ENCODE results near the gene ABCA9.
"Not testable (repeated sequence)": the region's sequence is repeated elsewhere in the genome, so short reads cannot be mapped to it uniquely, and the experiment has no call there.

Gene ABCA9

DNA sequence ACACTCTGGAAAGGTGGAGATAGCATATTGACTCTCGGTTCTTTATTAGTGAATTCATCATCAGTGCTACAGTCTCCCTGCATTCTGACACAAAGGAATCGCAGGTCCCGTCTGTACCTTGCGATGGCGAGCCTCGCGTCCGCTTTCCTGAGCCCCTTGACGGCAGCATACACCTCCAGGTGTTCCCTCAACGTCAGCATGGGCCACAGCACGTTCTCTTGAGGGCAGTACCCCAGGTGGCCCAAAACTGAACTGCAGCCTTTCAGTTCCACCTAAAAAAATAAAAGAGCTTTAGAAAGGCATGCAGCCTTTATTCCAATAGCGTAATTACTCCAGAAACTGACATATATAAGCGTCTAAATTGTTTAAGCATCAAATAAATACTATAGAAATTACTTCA lies 24.2 kb upstream of the ABCA9 start:
- Histone ChIP-seq H3K4me3 (ENCODE audit: extremely low read depth, insufficient read depth, low read length, poor library complexity, severe bottlenecking) (no peak overlapping the region), H3K27ac (ENCODE audit: low read depth, low read length, severe bottlenecking) (no peak overlapping the region), H3K9me3 (ENCODE audit: control insufficient read depth, low read length) (no peaks in the 10 kb centered on the region), H3K4me1 (ENCODE audit: control insufficient read depth, insufficient read depth, low read length, poor library complexity, severe bottlenecking) (no peaks in the 10 kb centered on the region), H3K36me3 (ENCODE audit: control insufficient read depth, insufficient read depth, low read length) (no peaks in the 10 kb centered on the region)
- 53 to 70% methylated on average over 10 of the region's 13 CpGs for WGBS, 2 experiments (ENCODE audit: insufficient coverage in 2 of 2)

DNA sequence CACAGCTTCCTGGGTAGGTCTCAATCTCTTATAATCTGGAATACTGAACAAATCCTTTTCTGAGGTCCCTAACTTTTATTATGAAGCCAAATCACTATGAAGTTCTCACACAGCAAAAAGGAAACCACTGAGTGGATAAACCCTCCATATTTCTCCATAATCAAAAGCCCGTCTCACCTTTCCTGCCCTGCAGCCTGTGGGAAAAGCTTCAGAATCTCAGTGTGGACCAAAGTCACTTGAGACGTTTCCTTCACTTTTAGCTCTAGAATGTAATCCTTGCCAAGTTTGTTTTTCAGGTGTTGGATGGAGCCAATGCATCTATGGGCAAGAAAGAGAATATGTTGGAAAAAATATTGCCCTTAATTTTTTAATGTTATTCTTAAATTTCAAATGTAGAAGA lies 22.0 kb upstream of the ABCA9 start:
- Histone ChIP-seq H3K27ac (ENCODE audit: low read depth, low read length, severe bottlenecking) (no peak overlapping the region), H3K4me1 (ENCODE audit: control insufficient read depth, insufficient read depth, low read length, poor library complexity, severe bottlenecking) (no peaks in the 10 kb centered on the region), H3K9me3 (ENCODE audit: control insufficient read depth, low read length) (no peaks in the 10 kb centered on the region), H3K4me3 (ENCODE audit: extremely low read depth, insufficient read depth, low read length, poor library complexity, severe bottlenecking) (no peak overlapping the region), H3K36me3 (ENCODE audit: control insufficient read depth, insufficient read depth, low read length) (no peaks in the 10 kb centered on the region)
- 71 to 86% methylated on average over 1 of the region's 2 CpGs for WGBS, 2 experiments (ENCODE audit: insufficient coverage in 2 of 2)

DNA sequence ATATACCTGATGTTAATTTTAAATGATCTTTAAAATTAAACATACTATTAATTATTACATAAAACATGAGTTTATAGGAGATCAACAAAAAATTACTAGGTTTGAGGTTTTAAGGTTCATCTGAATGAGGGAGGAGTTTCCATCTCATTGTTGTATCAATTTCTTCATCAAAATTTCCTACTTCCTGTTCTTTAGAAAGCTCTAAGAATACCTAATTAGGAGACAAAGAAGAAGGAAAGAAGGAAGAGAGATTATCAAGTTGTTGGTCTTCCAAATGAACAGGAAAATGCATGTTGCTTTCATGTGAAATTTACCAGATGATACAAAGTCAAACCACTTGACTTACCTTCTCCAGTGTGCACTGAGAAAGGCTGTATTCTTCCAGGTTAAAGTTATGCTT lies 18.1 kb upstream of the ABCA9 start:
- no peak overlapping the region for H3K4me3 ChIP-seq (ENCODE audit: extremely low read depth, insufficient read depth, low read length, poor library complexity, severe bottlenecking)
- no peaks in the 10 kb centered on the region for H3K4me1 ChIP-seq (ENCODE audit: control insufficient read depth, insufficient read depth, low read length, poor library complexity, severe bottlenecking)
- no peaks in the 10 kb centered on the region for H3K9me3 ChIP-seq (ENCODE audit: control insufficient read depth, low read length)
- H3K36me3 ChIP-seq (ENCODE audit: control insufficient read depth, insufficient read depth, low read length), result no peaks in the 10 kb centered on the region
- no peak overlapping the region for H3K27ac ChIP-seq (ENCODE audit: low read depth, low read length, severe bottlenecking)

DNA sequence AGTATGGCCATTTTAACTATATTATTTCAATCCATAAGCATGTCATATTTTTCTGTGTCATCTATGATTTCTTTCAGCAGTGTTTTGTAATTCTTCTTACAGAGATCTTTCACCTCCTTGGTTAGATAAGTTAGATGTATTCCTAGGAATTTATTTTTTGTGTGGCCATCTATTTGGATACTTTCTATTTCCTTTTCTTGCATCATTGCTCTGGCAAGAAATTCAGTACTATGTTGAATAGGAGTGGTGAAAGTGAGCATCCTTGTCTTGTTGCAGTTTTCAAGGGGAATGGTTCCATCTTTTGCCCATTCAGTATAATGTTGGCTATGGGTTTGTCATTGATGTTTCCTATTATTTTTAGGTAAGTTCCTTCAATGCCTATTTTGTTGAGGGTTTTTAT lies 15.1 kb upstream of the ABCA9 start:
- no peak overlapping the region for H3K27ac ChIP-seq (ENCODE audit: low read depth, low read length, severe bottlenecking)
- no peaks in the 10 kb centered on the region for H3K4me1 ChIP-seq (ENCODE audit: control insufficient read depth, insufficient read depth, low read length, poor library complexity, severe bottlenecking)
- H3K9me3 ChIP-seq (ENCODE audit: control insufficient read depth, low read length), result no peaks in the 10 kb centered on the region
- H3K36me3 ChIP-seq (ENCODE audit: control insufficient read depth, insufficient read depth, low read length), result no peaks in the 10 kb centered on the region
- H3K4me3 ChIP-seq (ENCODE audit: extremely low read depth, insufficient read depth, low read length, poor library complexity, severe bottlenecking), result no peak overlapping the region

DNA sequence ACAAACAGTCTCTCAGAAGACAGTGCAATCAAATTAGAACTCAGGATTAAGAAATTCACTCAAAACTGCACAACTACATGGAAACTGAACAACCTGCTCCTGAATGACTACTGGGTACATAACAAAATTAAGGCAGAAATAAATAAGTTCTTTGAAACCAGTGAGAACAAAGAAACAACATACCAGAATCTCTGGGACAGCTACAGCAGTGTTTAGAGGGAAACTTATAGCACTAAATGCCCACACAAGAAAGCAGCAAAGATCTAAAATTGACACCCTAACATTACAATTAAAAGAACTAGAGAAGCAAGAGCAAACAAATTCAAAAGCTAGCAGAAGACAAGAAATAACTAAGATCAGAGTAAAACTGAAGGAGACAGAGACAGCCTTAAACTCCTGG lies 12.7 kb upstream of the ABCA9 start:
- not testable (repeated sequence) for H3K36me3 ChIP-seq (ENCODE audit: control insufficient read depth, insufficient read depth, low read length); H3K9me3 ChIP-seq (ENCODE audit: control insufficient read depth, low read length); H3K4me1 ChIP-seq (ENCODE audit: control insufficient read depth, insufficient read depth, low read length, poor library complexity, severe bottlenecking); H3K27ac ChIP-seq (ENCODE audit: low read depth, low read length, severe bottlenecking); H3K4me3 ChIP-seq (ENCODE audit: extremely low read depth, insufficient read depth, low read length, poor library complexity, severe bottlenecking)

DNA sequence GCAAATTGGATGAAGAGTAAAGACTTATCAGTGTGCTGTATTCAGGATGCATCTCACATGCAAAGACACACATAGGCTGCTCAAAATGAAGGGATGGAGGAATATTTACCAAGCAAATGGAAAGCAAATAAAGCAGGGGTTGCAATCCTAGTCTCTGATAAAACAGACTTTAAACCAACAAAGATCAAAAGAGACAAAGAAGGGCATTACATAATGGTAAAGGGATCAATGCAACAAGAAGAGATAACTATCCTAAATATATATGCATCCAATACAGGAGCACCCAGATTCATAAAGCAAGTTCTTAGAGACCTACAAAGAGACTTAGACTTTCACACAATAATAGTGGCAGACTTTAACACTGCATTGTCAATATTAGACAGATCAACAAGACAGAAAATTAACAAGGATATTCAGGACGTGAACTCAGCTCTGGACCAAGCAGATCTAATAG lies 12.1 kb upstream of the ABCA9 start:
- H3K36me3 ChIP-seq (ENCODE audit: control insufficient read depth, insufficient read depth, low read length); H3K9me3 ChIP-seq (ENCODE audit: control insufficient read depth, low read length); H3K27ac ChIP-seq (ENCODE audit: low read depth, low read length, severe bottlenecking); H3K4me1 ChIP-seq (ENCODE audit: control insufficient read depth, insufficient read depth, low read length, poor library complexity, severe bottlenecking); H3K4me3 ChIP-seq (ENCODE audit: extremely low read depth, insufficient read depth, low read length, poor library complexity, severe bottlenecking): not testable (repeated sequence)
- 86 to 100% methylated on average over 1 of the region's 1 CpG for WGBS, 2 experiments (ENCODE audit: insufficient coverage in 2 of 2)

DNA sequence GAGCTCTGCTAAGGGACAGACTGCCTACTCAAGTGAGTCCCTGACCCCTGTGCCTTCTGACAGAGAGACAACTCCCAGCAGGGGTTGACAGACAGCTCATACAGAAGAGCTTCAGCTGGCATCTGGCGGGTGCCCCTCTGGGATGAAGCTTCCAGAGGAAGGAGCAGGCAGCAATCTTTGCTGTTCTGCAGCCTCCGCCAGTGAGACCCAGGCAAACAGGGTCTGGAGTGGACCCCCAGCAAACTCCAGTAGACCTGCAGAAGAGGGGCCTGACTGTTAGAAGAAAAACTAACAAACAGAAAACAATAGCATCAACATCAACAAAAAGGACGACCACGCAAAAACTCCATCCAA lies 10.5 kb upstream of the ABCA9 start:
- not testable (repeated sequence) for H3K9me3 ChIP-seq (ENCODE audit: control insufficient read depth, low read length); H3K36me3 ChIP-seq (ENCODE audit: control insufficient read depth, insufficient read depth, low read length); H3K27ac ChIP-seq (ENCODE audit: low read depth, low read length, severe bottlenecking); H3K4me3 ChIP-seq (ENCODE audit: extremely low read depth, insufficient read depth, low read length, poor library complexity, severe bottlenecking); H3K4me1 ChIP-seq (ENCODE audit: control insufficient read depth, insufficient read depth, low read length, poor library complexity, severe bottlenecking)
- 67 to 100% methylated on average over 1 of the region's 4 CpGs for WGBS, 2 experiments (ENCODE audit: insufficient coverage in 2 of 2)

DNA sequence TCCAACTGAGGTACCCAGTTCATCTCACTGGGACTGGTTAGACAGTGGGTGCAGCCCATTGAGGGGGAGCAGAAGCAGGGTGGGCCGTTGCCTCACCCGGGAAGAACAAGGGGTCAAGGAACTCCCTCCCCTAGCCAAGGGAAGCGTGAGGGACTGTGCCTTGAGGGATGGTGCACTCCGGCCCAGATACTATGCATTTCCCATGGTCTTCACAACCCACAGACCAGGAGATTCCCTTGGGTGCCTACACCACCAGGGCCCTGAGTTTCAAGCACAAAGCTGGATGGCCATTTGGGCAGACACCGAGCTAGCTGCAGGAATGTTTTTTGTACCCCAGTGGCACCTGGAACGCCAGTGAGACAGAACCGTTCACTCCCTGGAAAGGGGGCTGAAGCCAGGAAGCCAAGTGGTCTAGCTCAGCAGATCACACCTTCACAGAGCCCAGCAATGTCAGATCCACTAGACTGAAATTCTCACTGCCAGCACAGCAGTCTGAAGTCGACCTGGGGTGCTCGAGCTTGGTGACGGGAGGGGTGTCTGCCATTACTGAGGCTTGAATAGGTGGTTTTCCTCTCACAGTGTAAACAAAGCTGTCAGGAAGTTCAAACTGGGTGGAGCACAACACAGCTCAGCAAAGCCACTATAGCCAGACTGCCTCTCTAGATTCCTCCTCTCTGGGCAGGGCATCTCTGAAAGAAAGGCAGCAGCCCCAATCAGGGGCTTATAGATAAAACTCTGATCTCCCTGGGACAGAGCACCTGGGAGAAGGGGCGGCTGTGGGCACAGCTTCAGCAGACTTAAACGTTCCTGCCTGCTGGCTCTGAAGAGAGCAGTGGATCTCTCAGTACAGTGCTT lies 9.9 kb upstream of the ABCA9 start:
- not testable (repeated sequence) for H3K36me3 ChIP-seq (ENCODE audit: control insufficient read depth, insufficient read depth, low read length); H3K27ac ChIP-seq (ENCODE audit: low read depth, low read length, severe bottlenecking); H3K9me3 ChIP-seq (ENCODE audit: control insufficient read depth, low read length); H3K4me3 ChIP-seq (ENCODE audit: extremely low read depth, insufficient read depth, low read length, poor library complexity, severe bottlenecking); H3K4me1 ChIP-seq (ENCODE audit: control insufficient read depth, insufficient read depth, low read length, poor library complexity, severe bottlenecking)
- WGBS, 2 experiments (ENCODE audit: insufficient coverage in 2 of 2), result 65 to 76% methylated on average over 7 to 10 of the region's 12 CpGs

DNA sequence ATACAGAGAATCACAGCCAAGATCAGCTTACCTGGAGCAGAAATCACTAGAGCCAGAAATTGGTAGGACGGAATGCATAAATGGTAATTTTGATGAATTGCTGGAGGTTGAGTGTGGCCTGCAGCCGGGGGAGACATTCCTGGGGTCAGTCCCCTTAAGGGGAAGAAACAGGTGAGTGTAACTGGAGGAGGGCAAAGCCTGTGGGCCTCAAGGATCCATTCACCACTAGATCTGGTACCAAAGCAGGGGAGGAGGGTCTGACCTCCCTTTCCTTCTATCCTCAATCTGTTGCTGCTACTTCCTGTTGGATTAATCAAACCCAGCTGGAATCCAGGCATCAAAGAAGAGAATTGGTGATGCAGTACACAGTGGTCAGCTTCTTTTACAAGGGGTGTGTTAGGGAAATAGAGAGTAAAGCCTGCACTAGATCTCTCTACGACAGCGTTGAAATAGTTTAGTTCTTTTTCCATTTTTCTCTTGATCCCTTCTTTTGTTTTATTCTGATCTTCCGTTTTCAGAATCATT lies 8.6 kb upstream of the ABCA9 start:
- WGBS, 2 experiments (ENCODE audit: insufficient coverage in 2 of 2), result 86 to 94% methylated on average over 3 to 5 of the region's 5 CpGs
- Histone ChIP-seq H3K36me3 (ENCODE audit: control insufficient read depth, insufficient read depth, low read length) (no peaks in the 10 kb centered on the region), H3K9me3 (ENCODE audit: control insufficient read depth, low read length) (no peaks in the 10 kb centered on the region), H3K4me1 (ENCODE audit: control insufficient read depth, insufficient read depth, low read length, poor library complexity, severe bottlenecking) (no peaks in the 10 kb centered on the region), H3K4me3 (ENCODE audit: extremely low read depth, insufficient read depth, low read length, poor library complexity, severe bottlenecking) (no peak overlapping the region), H3K27ac (ENCODE audit: low read depth, low read length, severe bottlenecking) (no peak overlapping the region)

DNA sequence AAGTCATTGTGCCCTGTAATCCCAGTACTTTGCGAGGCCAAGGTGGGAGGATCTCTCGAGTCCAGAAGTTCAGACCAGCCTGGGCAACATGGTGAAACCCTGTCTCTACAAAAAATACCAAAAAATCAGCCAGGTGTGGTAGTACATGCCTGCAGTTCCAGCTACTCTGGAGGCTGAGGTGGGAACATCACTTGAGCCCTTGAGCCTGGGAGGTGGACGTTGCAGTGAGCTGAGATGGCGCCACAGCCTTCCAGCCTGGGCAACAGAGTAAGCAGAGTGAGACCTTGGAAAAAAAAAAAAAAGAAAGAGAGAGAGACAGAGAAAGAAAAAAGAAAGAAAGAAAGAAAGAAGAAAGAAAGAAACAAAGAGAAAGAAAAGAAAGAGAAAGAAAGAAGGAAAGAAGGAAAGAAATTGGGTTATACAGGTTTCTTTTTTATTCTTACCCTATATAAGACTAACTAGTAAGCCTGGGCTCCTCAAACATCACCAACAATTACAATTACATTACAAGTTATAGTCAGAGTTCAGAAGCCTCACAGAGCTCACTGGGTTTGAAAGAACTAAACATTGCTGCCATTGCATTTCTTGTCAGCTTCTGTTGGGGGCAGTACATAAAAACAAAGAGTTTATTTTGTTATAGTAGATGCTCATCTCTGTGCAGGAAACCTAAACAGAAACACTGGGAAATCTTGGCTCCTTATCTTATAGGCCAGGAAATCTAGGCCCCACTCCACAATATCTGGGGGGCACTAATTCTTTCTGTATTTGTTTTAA lies 6.7 kb upstream of the ABCA9 start:
- H3K4me1 ChIP-seq (ENCODE audit: control insufficient read depth, insufficient read depth, low read length, poor library complexity, severe bottlenecking), result no peaks in the 10 kb centered on the region
- no peaks in the 10 kb centered on the region for H3K9me3 ChIP-seq (ENCODE audit: control insufficient read depth, low read length)
- WGBS, 2 experiments (ENCODE audit: insufficient coverage in 2 of 2), result 64 to 96% methylated on average over 2 of the region's 4 CpGs
- no peak overlapping the region for H3K4me3 ChIP-seq (ENCODE audit: extremely low read depth, insufficient read depth, low read length, poor library complexity, severe bottlenecking)
- H3K27ac ChIP-seq (ENCODE audit: low read depth, low read length, severe bottlenecking), result no peak overlapping the region
- no peaks in the 10 kb centered on the region for H3K36me3 ChIP-seq (ENCODE audit: control insufficient read depth, insufficient read depth, low read length)

DNA sequence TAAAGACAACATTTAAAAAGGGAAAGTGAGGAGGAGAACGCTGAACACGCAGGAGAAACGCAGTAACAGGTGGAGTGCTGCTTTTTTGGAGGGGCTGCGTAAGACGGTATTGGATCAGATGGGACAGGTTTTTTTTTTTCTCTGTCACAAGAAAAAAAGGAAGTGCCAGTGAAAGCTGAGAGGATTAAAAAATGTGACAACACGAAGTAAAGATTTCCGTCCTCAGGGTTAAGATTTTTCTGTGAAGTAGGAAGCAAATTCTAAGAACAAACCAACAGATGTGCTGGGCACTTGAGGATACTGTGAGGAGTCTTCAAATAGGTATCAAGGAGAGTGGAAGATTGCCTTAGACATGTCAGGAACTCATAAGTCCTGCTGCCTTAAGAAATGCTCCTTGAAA lies 5.8 kb upstream of the ABCA9 start:
- 96 to 98% methylated on average over 7 of the region's 7 CpGs for WGBS, 2 experiments (ENCODE audit: insufficient coverage in 2 of 2)
- H3K36me3 ChIP-seq (ENCODE audit: control insufficient read depth, insufficient read depth, low read length), result no peaks in the 10 kb centered on the region
- no peaks in the 10 kb centered on the region for H3K4me1 ChIP-seq (ENCODE audit: control insufficient read depth, insufficient read depth, low read length, poor library complexity, severe bottlenecking)
- no peaks in the 10 kb centered on the region for H3K9me3 ChIP-seq (ENCODE audit: control insufficient read depth, low read length)
- no peak overlapping the region for H3K4me3 ChIP-seq (ENCODE audit: extremely low read depth, insufficient read depth, low read length, poor library complexity, severe bottlenecking)
- H3K27ac ChIP-seq (ENCODE audit: low read depth, low read length, severe bottlenecking), result no peak overlapping the region

Data from mesodermal cell (in vitro differentiated cells).